Spinal cord (tissue), 10 donors: ENCODE results near the gene SH2B2. TPM values are rescaled to one million over a fixed set of nuclear protein-coding genes. Genes with fewer than 3 reads are reported as not detected.
"Not testable (repeated sequence)": the region's sequence is repeated elsewhere in the genome, so short reads cannot be mapped to it uniquely, and the experiment has no call there.

Experiments used
- DNase-seq, 6 donors: peaks; one replicate each; pipeline versions ENCODE4 v3.0.0 to v3.0.0-alpha.2; 2013 to 2015; ENCODE audit warnings: low spot score in 6 of 6, low read depth in 4 of 6
- H3K27ac ChIP-seq: one replicate; pipeline ENCODE4 v1.5.1; 2013; ENCODE audit warnings: low read depth, low read length, control low read depth
- H3K27me3 ChIP-seq: one replicate; pipeline ENCODE4 v1.6.1; 2013; ENCODE audit warnings: low read length; ENCODE audit not compliant: control insufficient read depth, insufficient read depth
- H3K36me3 ChIP-seq: one replicate; pipeline ENCODE4 v1.6.1; 2013; ENCODE audit warnings: low read length; ENCODE audit not compliant: control insufficient read depth, insufficient read depth
- H3K4me1 ChIP-seq: one replicate; pipeline ENCODE4 v1.6.1; 2013; ENCODE audit warnings: low read length; ENCODE audit not compliant: control insufficient read depth, insufficient read depth
- H3K4me3 ChIP-seq: one replicate; pipeline ENCODE4 v1.5.1; 2013; ENCODE audit warnings: low read depth, low read length, control low read depth
- H3K9me3 ChIP-seq: one replicate; pipeline ENCODE4 v1.6.1; 2013; ENCODE audit warnings: low read length; ENCODE audit not compliant: control insufficient read depth, insufficient read depth
- WGBS: methylation state at CpG from one replicate; pipeline ENCODE4 v1.1.5; 2013; ENCODE audit warnings: missing lambda C conversion rate; ENCODE audit not compliant: insufficient coverage; 5-methylcytosine and 5-hydroxymethylcytosine counted together
- polyA plus RNA-seq, 2 donors: library from polyadenylated mRNA; unstranded; fragments of 120-200 nt; gene quantifications; one replicate each; pipeline ENCODE4 v1.2.1, GENCODE V29; 2013; ENCODE audit not compliant: insufficient read length in 2 of 2
- total RNA-seq, 2 donors: library from RNA; depleted of rRNA in 1 of 2; stranded (reverse); fragments of 120-200 nt in 1 of 2; fragments of >200 nt in 1 of 2; gene quantifications; one replicate each; pipeline versions ENCODE4 v1.2.3 to v1.2.4, GENCODE V29; 2013 to 2014
- donor health status: healthy.

SH2B2 gene
- total and polyA plus RNA-seq, 4 donors = 4.1 to 28.0 (median 13.1) TPM

DNA sequence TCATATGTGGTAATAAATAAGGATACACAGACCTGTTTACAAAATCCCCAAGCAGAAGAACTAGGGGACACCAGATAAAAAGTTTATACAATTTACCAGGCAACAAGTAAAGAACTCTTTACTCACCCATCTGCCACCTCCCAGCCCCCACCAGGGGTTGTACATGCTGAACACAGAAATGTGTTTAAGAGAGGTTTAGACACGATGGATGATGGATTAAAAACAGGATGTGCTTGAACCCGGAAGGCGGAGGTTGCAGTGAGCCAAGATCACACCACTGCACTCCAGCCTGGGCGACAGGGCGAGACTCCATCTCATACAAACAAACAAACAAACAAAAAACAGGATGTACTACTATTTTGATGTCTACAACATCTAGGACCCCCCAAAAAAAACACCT lies 42.2 kb downstream of the SH2B2 start:
- not testable (repeated sequence) for H3K36me3 ChIP-seq, H3K9me3 ChIP-seq, H3K27ac ChIP-seq, DNase-seq, H3K4me1 ChIP-seq, H3K4me3 ChIP-seq, H3K27me3 ChIP-seq
- no CpG with 5 or more reads among the region's 5 CpGs for WGBS

DNA sequence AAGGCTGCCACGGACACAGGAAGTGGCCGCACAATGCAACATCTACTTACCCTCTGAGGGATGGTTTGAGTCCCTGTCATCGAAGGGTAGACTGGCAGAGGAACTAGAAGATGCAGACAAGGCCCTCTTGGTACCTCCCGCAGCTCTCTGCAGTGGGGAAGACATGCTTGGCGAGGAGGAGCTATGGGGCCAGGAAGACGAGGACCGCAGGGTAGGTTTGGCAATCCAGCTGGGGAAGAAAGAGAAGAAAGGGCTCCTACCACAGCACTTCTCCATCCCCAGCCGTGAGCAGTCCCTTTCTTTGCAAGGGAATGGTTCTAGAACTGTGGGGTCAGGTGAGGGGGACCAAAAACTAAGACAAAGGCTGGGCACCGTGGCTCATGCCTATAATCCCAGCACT lies 42.7 kb downstream of the SH2B2 start:
- DNase-seq, H3K9me3 ChIP-seq, H3K27ac ChIP-seq, H3K36me3 ChIP-seq, H3K4me3 ChIP-seq, H3K27me3 ChIP-seq, H3K4me1 ChIP-seq: not testable (repeated sequence)
- 83% methylated on average over 1 of the region's 9 CpGs for WGBS

DNA sequence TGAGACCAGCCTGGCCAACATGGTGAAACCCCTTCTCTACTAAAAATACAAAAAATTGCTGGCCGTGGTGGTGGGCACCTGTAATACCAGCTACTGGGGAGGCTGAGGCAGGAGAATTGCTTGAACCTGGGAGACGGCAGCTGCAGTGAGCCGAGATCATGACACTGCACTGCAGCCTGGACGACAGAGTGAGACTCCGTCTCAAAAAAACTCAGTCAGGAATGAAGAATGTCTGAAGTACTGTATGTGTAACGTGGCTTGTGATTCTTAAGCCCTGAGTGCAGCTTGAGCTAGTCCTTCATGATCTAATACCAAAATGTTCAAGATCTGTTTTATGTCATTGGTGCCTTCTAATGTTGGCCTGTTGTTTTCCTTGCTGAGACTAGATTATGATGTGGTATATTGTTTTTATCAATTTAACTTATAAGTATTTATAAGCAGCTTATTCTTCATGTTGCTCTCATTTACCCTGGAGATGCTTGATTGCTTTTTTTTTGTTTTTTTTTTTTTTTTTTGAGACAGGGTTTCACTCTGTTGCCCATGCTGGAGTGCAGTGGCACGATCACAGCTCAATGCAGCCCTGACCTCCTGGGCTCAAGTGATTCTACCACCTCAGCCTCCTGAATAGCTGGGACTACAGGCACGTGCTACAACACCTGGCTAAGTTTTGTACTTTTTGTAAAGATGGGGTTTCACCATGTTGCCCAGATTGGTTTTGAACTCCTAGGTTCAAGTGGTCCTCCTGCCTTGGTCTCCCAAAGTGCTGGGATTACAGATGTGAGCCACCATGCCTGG lies 44.2 kb downstream of the SH2B2 start:
- H3K27ac ChIP-seq, H3K36me3 ChIP-seq, DNase-seq, H3K4me1 ChIP-seq, H3K27me3 ChIP-seq, H3K4me3 ChIP-seq, H3K9me3 ChIP-seq: not testable (repeated sequence)
- 95% methylated on average over 5 of the region's 8 CpGs for WGBS

- not testable (repeated sequence) for DNase-seq
- 90% methylated on average over 2 of the region's 7 CpGs for WGBS
Measured at GRCh38 chr7:102335574-102335973, 48.9 kb downstream of the SH2B2 start.

GRCh38 chr7:102337002-102337401 lies 50.3 kb downstream of the SH2B2 start:
- DNase-seq, H3K9me3 ChIP-seq: not testable (repeated sequence)
- WGBS = no CpG with 5 or more reads among the region's 8 CpGs

More at GRCh38 chr7:102335574-102335973, 48.9 kb downstream of the SH2B2 start:
- not testable (repeated sequence) for H3K4me3 ChIP-seq, H3K36me3 ChIP-seq, H3K9me3 ChIP-seq, H3K27ac ChIP-seq, H3K4me1 ChIP-seq, H3K27me3 ChIP-seq

GRCh38 chr7:102337420-102337819 lies 50.8 kb downstream of the SH2B2 start:
- H3K27me3 ChIP-seq, DNase-seq, H3K27ac ChIP-seq, H3K4me1 ChIP-seq, H3K4me3 ChIP-seq, H3K36me3 ChIP-seq, H3K9me3 ChIP-seq: not testable (repeated sequence)
- WGBS = no CpG with 5 or more reads among the region's 4 CpGs

More at GRCh38 chr7:102337002-102337401, 50.3 kb downstream of the SH2B2 start:
- not testable (repeated sequence) for H3K4me3 ChIP-seq, H3K27me3 ChIP-seq, H3K4me1 ChIP-seq, H3K27ac ChIP-seq, H3K36me3 ChIP-seq

- no CpG with 5 or more reads among the region's 7 CpGs for WGBS
- not testable (repeated sequence) for DNase-seq, H3K36me3 ChIP-seq
Measured at GRCh38 chr7:102340599-102341368, 54.1 kb downstream of the SH2B2 start.

DNA sequence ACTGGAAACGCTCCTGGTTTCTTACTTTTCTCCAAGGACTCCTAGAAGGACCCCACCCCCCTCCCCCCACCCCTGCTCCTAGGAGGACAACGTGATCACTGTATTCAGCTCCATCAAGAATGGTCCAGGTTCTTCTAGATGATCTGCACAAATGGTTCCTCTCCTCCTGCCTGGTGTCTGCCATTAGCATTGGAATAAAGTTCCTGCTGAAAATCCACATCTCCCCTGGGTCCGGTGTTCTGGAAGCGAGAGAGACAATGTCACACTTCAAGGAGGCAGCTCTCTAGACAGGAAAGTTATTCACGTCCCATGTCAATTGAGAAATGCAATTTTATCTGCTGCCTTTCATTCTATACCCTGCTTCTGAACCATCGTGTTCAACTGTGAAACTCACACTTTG lies 60.3 kb downstream of the SH2B2 start:
- H3K4me1 ChIP-seq, H3K4me3 ChIP-seq, H3K27me3 ChIP-seq, DNase-seq, H3K36me3 ChIP-seq, H3K9me3 ChIP-seq, H3K27ac ChIP-seq: not testable (repeated sequence)
- no CpG with 5 or more reads among the region's 6 CpGs for WGBS

More at GRCh38 chr7:102340599-102341368, 54.1 kb downstream of the SH2B2 start:
- H3K4me1 ChIP-seq, H3K9me3 ChIP-seq, H3K27me3 ChIP-seq, H3K4me3 ChIP-seq, H3K27ac ChIP-seq: not testable (repeated sequence)

- not testable (repeated sequence) for H3K4me1 ChIP-seq, H3K27ac ChIP-seq, H3K27me3 ChIP-seq, H3K4me3 ChIP-seq, DNase-seq, H3K9me3 ChIP-seq, H3K36me3 ChIP-seq
- no CpG with 5 or more reads among the region's 6 CpGs for WGBS
Measured at GRCh38 chr7:102356344-102356743, 69.7 kb downstream of the SH2B2 start, which contains the start of gene SPDYE6. Gene SPDYE6 (minus strand): TSS chr7:102356444. CDS start chr7:102356023, 421 bp downstream.
